Kidney (tissue), 14 donors: Measurements from ENCODE around the gene TOLLIP. TPM values are rescaled to one million over a fixed set of nuclear protein-coding genes. Genes with fewer than 3 reads are reported as not detected.

Source experiments
- DNase-seq, 5 donors: peaks; one replicate each; pipeline ENCODE4 v3.0.0-alpha.2; 2013 to 2020
- FAIRE-seq: peaks from 2 replicates; lab custom pipeline; 2012; peaks lifted over from hg19 to GRCh38; lab: Jason Lieb, UNC
- H3K27ac ChIP-seq, 2 donors: one replicate each; pipeline ENCODE4 v1.7.0; 2013; ENCODE audit warnings: low read depth in 2 of 2, low read length in 2 of 2, inconsistent platforms in 1 of 2
- H3K27me3 ChIP-seq: one replicate; pipeline ENCODE4 v1.7.1; 2013; ENCODE audit warnings: low read length, inconsistent platforms; ENCODE audit not compliant: control insufficient read depth, insufficient read depth
- H3K36me3 ChIP-seq, 3 donors: one replicate each; pipeline versions ENCODE4 v1.7.0 to v1.7.1; 2013; ENCODE audit warnings: low read length in 3 of 3, control low read depth in 1 of 3, inconsistent platforms in 1 of 3; ENCODE audit not compliant: insufficient read depth in 3 of 3, control insufficient read depth in 2 of 3
- H3K4me1 ChIP-seq, 3 donors: one replicate each; pipeline versions ENCODE4 v1.7.0 to v1.7.1; 2013; ENCODE audit warnings: low read length in 3 of 3, inconsistent platforms in 1 of 3, low read depth in 1 of 3; ENCODE audit not compliant: control insufficient read depth in 2 of 3, insufficient read depth in 2 of 3
- H3K4me3 ChIP-seq, 3 donors: one replicate each; pipeline versions ENCODE4 v1.7.0 to v1.8.1; 2013; ENCODE audit warnings: low read length in 3 of 3, control low read depth in 1 of 3, inconsistent platforms in 1 of 3
- H3K9ac ChIP-seq, 3 donors: one replicate each; pipeline versions ENCODE4 v1.7.0 to v1.7.1; 2013; ENCODE audit warnings: low read length in 3 of 3, control low read depth in 1 of 3, inconsistent platforms in 1 of 3
- H3K9me3 ChIP-seq, 3 donors: one replicate each; pipeline versions ENCODE4 v1.7.0 to v1.7.1; 2013; ENCODE audit warnings: low read length in 3 of 3, control low read depth in 1 of 3, inconsistent platforms in 1 of 3; ENCODE audit not compliant: control insufficient read depth in 2 of 3, insufficient read depth in 1 of 3
- CTCF ChIP-seq: IDR thresholded peaks from 3 replicates; pipeline ENCODE4 v1.5.1; 2012; ENCODE audit warnings: mild to moderate bottlenecking, moderate library complexity, borderline replicate concordance; ENCODE audit not compliant: insufficient read depth; ENCODE audit errors: extremely low read depth
- intact Hi-C: fragments of 100-400 bp; cut with DNase I; formaldehyde crosslinking; loops from one replicate; pipeline ENCODE4 v1.11.1; 2022
- polyA plus RNA-seq: library from polyadenylated mRNA; stranded (reverse); fragments of 350-450 nt; fragmentation: Illumina TruSeq; extraction: RNeasy Lipid Tissue Mini Kit (QIAGEN cat#74804); gene quantifications from one replicate; pipeline ENCODE4 v1.2.3, GENCODE V29; 2014; ENCODE audit warnings: low read depth, low replicate concordance; ENCODE audit not compliant: insufficient read depth
- total RNA-seq: library from RNA; stranded (reverse); fragmentation: NEBNext Ultra II Directional; extraction: Animal tissue kit (Norgen Biotek cat#: 25700); gene quantifications from one replicate; pipeline ENCODE4 v1.2.1, GENCODE V29; 2021
- donor health status: control.
- donor health status: control.
- donor health status: control.
- donor health status: control.
- donor health status: control.
- donor health status: DM: yes; HTN: yes; CAD: no.
- donor health status: Normal renal cell carcinoma (clear cell type).

TOLLIP gene
- total and polyA plus RNA-seq, 2 donors from 2014 or later: 65.5 to 88.0 TPM

GRCh38 chr11:1307163-1307870, 2.1 kb downstream of the TOLLIP start:
- Histone ChIP-seq H3K27me3 (no peaks in the 10 kb centered on the region), H3K4me1 (peaks cover 0 to 56% (median 30%) of the 10 kb centered on the region in 3 donors), H3K4me3 (peak overlapping the region in 2 of 3 donors; percentile 3 to 23), H3K36me3 (peaks cover 0 to 3% (median 0%) of the 10 kb centered on the region in 3 donors), H3K27ac (peak overlapping the region in 1 of 2 donors; percentile 7), H3K9ac (no peak overlapping the region), H3K9me3 (no peaks in the 10 kb centered on the region)
- no peak for FAIRE-seq
- intact Hi-C loops: no loop called here
- no peak for TF ChIP-seq CTCF
- peak in 1 of 5 donors; percentile 6 for DNase-seq

GRCh38 chr11:1306186-1307162, 3.0 kb downstream of the TOLLIP start:
- Histone ChIP-seq H3K27me3 (no peaks in the 10 kb centered on the region), H3K9me3 (no peaks in the 10 kb centered on the region), H3K9ac (no peak overlapping the region), H3K36me3 (peaks cover 0 to 3% (median 0%) of the 10 kb centered on the region in 3 donors), H3K4me1 (peaks cover 0 to 63% (median 37%) of the 10 kb centered on the region in 3 donors), H3K27ac (peak overlapping the region; percentile 32 to 49), H3K4me3 (peak overlapping the region in 2 of 3 donors; percentile 3 to 31)
- DNase-seq (peak in 1 of 5 donors; percentile 7), FAIRE-seq (no peak)
- intact Hi-C loops: no loop called here
- TF ChIP-seq CTCF: no peak

- FAIRE-seq: no peak
- peak in 3 of 5 donors; percentile 56 to 77 (median 56) for DNase-seq
- Histone ChIP-seq H3K9me3 (no peaks in the 10 kb centered on the region), H3K9ac (no peak overlapping the region), H3K27ac (peak overlapping the region; percentile 49 to 72), H3K36me3 (peaks cover 0 to 3% (median 0%) of the 10 kb centered on the region in 3 donors), H3K4me3 (peak overlapping the region in 1 of 3 donors; percentile 43), H3K27me3 (no peaks in the 10 kb centered on the region), H3K4me1 (peaks cover 0 to 67% (median 41%) of the 10 kb centered on the region in 3 donors)
- TF ChIP-seq CTCF: no peak
- intact Hi-C loops: no loop called here
Observed at GRCh38 chr11:1305501-1306056, 3.9 kb downstream of the TOLLIP start.
